RWPE1 (cell line): ENCODE results near the gene RHEB.
A peak's percentile ranks its signal among the peaks of the same experiment; 100 is the strongest.

ENCODE experiments used
- CTCF ChIA-PET: fragments of 350-600 bp; sonication (Branson Sonifier 250); formaldehyde crosslinking; extraction: SDS; loops from one replicate; lab custom pipeline; 2021; lab: Yijun Ruan, JAX
- POLR2A ChIA-PET: fragments of 400-600 bp; formaldehyde crosslinking; extraction: SDS; loops from one replicate; lab custom pipeline; 2020; ENCODE audit warnings: antibody characterized with exemption; ENCODE audit not compliant: low non-redundant PET; lab: Yijun Ruan, JAX
- DNase-seq: peaks from one replicate; pipeline ENCODE4 v3.0.0; 2012; ENCODE audit warnings: low spot score
- H3K27ac ChIP-seq: fragments of 450-650 bp; 2 replicates; pipeline ENCODE4 v1.5.1; 2017
- CTCF ChIP-seq: fragments of 450-650 bp; conservative IDR thresholded peaks from 2 replicates; pipeline ENCODE4 v1.5.1; 2017; ENCODE audit warnings: low read depth, mild to moderate bottlenecking

RHEB gene

GRCh38 chr7:151451156-151451555, 68.5 kb downstream of the RHEB start:
- ChIA-PET CTCF (interaction anchor here (0.6 kb wide), 2 partner anchors 9 to 20 kb away, joined by 3 read pairs; no protein-coding TSS in a partner anchor), POLR2A (no interaction called here)
- TF ChIP-seq CTCF, result no peak
- DNase-seq, result no peak
- no peak overlapping the region for H3K27ac ChIP-seq

- TF ChIP-seq CTCF, result no peak
- no peak overlapping the region for H3K27ac ChIP-seq
- ChIA-PET POLR2A (no interaction called here), CTCF (interaction anchor here (0.7 to 1.1 kb wide), 2 partner anchors 9 to 64 kb away, joined by 3 to 4 read pairs; no protein-coding TSS in a partner anchor)
- DNase-seq, result no peak
These were observed 69.7 kb downstream of the RHEB start for GRCh38 chr7:151449990-151450389.

- CTCF ChIA-PET, result interaction anchor here (0.5 to 1.2 kb wide), 10 partner anchors 8 to 510 kb away, joined by 3 to 6 read pairs (median 3); no protein-coding TSS in a partner anchor
- peak; percentile 56 for DNase-seq
- no peak overlapping the region for H3K27ac ChIP-seq
- TF ChIP-seq CTCF, result peak; percentile 90
- POLR2A ChIA-PET, result no interaction called here
These were observed 71.1 kb downstream of the RHEB start for GRCh38 chr7:151448261-151449252.

- ChIA-PET POLR2A (no interaction called here), CTCF (interaction anchor here (0.5 to 1.2 kb wide), 6 partner anchors 80 to 232 kb away, joined by 3 to 6 read pairs (median 4); no protein-coding TSS in a partner anchor)
These were observed 71.8 kb downstream of the RHEB start for GRCh38 chr7:151447901-151448260.

GRCh38 chr7:151447312-151447711, 72.4 kb downstream of the RHEB start:
- CTCF ChIA-PET, result no interaction called here
- TF ChIP-seq CTCF, result no peak
- no peak for DNase-seq
- POLR2A ChIA-PET, result no interaction called here
- no peak overlapping the region for H3K27ac ChIP-seq

More at GRCh38 chr7:151447901-151448260, 71.8 kb downstream of the RHEB start:
- no peak for DNase-seq
- no peak for TF ChIP-seq CTCF
- no peak overlapping the region for H3K27ac ChIP-seq

- CTCF ChIA-PET, result no interaction called here
- POLR2A ChIA-PET, result no interaction called here
- DNase-seq, result no peak
These were observed 73.3 kb downstream of the RHEB start for GRCh38 chr7:151446412-151446811.

More at GRCh38 chr7:151446412-151446811, 73.3 kb downstream of the RHEB start:
- H3K27ac ChIP-seq, result no peak overlapping the region
- no peak for TF ChIP-seq CTCF
